ENCODE measurements around the gene PPEF1.

GRCh38 chrX:18872621-18873020, 165.2 kb downstream of the PPEF1 start:
- TF ChIP-seq POLR2A (IDR thresholded peaks at IDR 0.05; ENCODE audit: low read length): no peak
- no peak for TF ChIP-seq GATA1 (IDR thresholded peaks at IDR 0.05; ENCODE audit: low read depth, low read length)
